ENCODE results near the gene CD6. TPM values are rescaled to one million over a fixed set of nuclear protein-coding genes. Genes with fewer than 3 reads are reported as not detected.
A peak's percentile ranks its signal among the peaks of the same experiment; 100 is the strongest.

The CD6 gene
- total RNA-seq, result 6.7 and 12.0 TPM in 2 replicates

GRCh38 chr11:60971520-60971919 is at the start of gene CD6:
CD6 (plus strand) TSS chr11:60971680; CDS start chr11:60971866, 186 bp downstream.
- TF ChIP-seq CTCF (IDR thresholded peaks at IDR 0.05), result no peak
- intact Hi-C loops (cut with micrococcal nuclease), result loop anchor here (1.0 to 2.0 kb wide), 4 partner anchors 17 to 90 kb away; partner anchors contain the start of gene SLC15A3
- ATAC-seq (ENCODE audit: low read depth) (peak; percentile 80), DNase-seq (no peak)
- Mint-ChIP-seq H3K9me3 (peaks cover 4% of the 10 kb centered on the region), H3K4me1 (peaks cover 31% of the 10 kb centered on the region), H3K27ac (peak within 1 kb of the TSS; percentile 37), H3K4me3 (peak within 1 kb of the TSS; percentile 53), H3K36me3 (ENCODE audit: low read depth) (no peaks in the 10 kb centered on the region), H3K27me3 (no peaks in the 10 kb centered on the region)
- POLR2A ChIA-PET, result interaction anchor here (0.8 to 1.9 kb wide), 11 partner anchors 16 to 99 kb away, joined by 3 to 9 read pairs (median 4); partner anchors contain the start of genes SLC15A3 and TMEM109
- CTCF ChIA-PET, result interaction anchor here (0.7 to 3.9 kb wide), 11 partner anchors 17 to 212 kb away, joined by 3 to 38 read pairs (median 4); no protein-coding TSS in a partner anchor

- Mint-ChIP-seq H3K4me3 (no peak overlapping the region), H3K9me3 (no peaks in the 10 kb centered on the region), H3K27ac (no peak overlapping the region), H3K4me1 (peaks cover 57% of the 10 kb centered on the region), H3K27me3 (peaks cover 4% of the 10 kb centered on the region), H3K36me3 (ENCODE audit: low read depth) (peaks cover 49% of the 10 kb centered on the region)
- ChIA-PET CTCF (interaction anchor here (1.5 kb wide), 1 partner anchor 49 kb away, joined by 3 read pairs; no protein-coding TSS in a partner anchor), POLR2A (interaction anchor here (2.6 to 3.8 kb wide), 2 partner anchors 8 to 10 kb away, joined by 13 to 20 read pairs; partner anchors contain the start of gene TMEM109)
- no peak for TF ChIP-seq CTCF (IDR thresholded peaks at IDR 0.05)
- ATAC-seq (ENCODE audit: low read depth) (no peak), DNase-seq (no peak)
- intact Hi-C loops (cut with micrococcal nuclease), result no loop called here
Measured at GRCh38 chr11:60921777-60922335, 49.6 kb upstream of the CD6 start.

- intact Hi-C loops (cut with micrococcal nuclease), result no loop called here
- no peak for TF ChIP-seq CTCF (IDR thresholded peaks at IDR 0.05)
- Mint-ChIP-seq H3K9me3 (no peaks in the 10 kb centered on the region), H3K4me1 (peaks cover 47% of the 10 kb centered on the region), H3K27me3 (peaks cover 4% of the 10 kb centered on the region), H3K36me3 (ENCODE audit: low read depth) (peaks cover 49% of the 10 kb centered on the region), H3K27ac (no peak overlapping the region), H3K4me3 (no peak overlapping the region)
- POLR2A ChIA-PET, result interaction anchor here (0.6 to 3.8 kb wide), 3 partner anchors 9 to 158 kb away, joined by 5 to 20 read pairs (median 13); partner anchors contain the start of gene TMEM109
- DNase-seq, result no peak
- no peak for ATAC-seq (ENCODE audit: low read depth)
- CTCF ChIA-PET, result interaction anchor here (1.5 kb wide), 1 partner anchor 48 kb away, joined by 3 read pairs; no protein-coding TSS in a partner anchor
Measured at GRCh38 chr11:60922906-60923305, 48.6 kb upstream of the CD6 start.

- intact Hi-C loops (cut with micrococcal nuclease), result no loop called here
- Mint-ChIP-seq H3K9me3 (no peaks in the 10 kb centered on the region), H3K4me3 (no peak overlapping the region), H3K4me1 (peaks cover 43% of the 10 kb centered on the region), H3K36me3 (ENCODE audit: low read depth) (peaks cover 46% of the 10 kb centered on the region), H3K27me3 (peaks cover 4% of the 10 kb centered on the region), H3K27ac (no peak overlapping the region)
- CTCF ChIA-PET, result interaction anchor here (0.6 to 1.5 kb wide), 2 partner anchors 47 to 159 kb away, joined by 3 read pairs; no protein-coding TSS in a partner anchor
- ATAC-seq (ENCODE audit: low read depth), result no peak
- POLR2A ChIA-PET, result interaction anchor here (0.6 to 3.8 kb wide), 8 partner anchors 8 to 88 kb away, joined by 3 to 20 read pairs (median 7); partner anchors contain the start of genes SLC15A3 and TMEM109
- no peak for DNase-seq
- no peak for TF ChIP-seq CTCF (IDR thresholded peaks at IDR 0.05)
Measured at GRCh38 chr11:60923326-60923725, 48.2 kb upstream of the CD6 start.

- Mint-ChIP-seq H3K4me1 (peaks cover 39% of the 10 kb centered on the region), H3K4me3 (peak overlapping the region; percentile 59), H3K27me3 (peaks cover 4% of the 10 kb centered on the region), H3K9me3 (no peaks in the 10 kb centered on the region), H3K36me3 (ENCODE audit: low read depth) (peaks cover 46% of the 10 kb centered on the region), H3K27ac (no peak overlapping the region)
- no peak for TF ChIP-seq CTCF (IDR thresholded peaks at IDR 0.05)
- intact Hi-C loops (cut with micrococcal nuclease), result no loop called here
- DNase-seq (no peak), ATAC-seq (ENCODE audit: low read depth) (no peak)
- ChIA-PET CTCF (interaction anchor here (0.6 kb wide), 1 partner anchor 159 kb away, joined by 3 read pairs; no protein-coding TSS in a partner anchor), POLR2A (interaction anchor here (0.6 to 3.8 kb wide), 8 partner anchors 8 to 88 kb away, joined by 3 to 20 read pairs (median 7); partner anchors contain the start of genes SLC15A3 and TMEM109)
Measured at GRCh38 chr11:60923800-60924109, 47.7 kb upstream of the CD6 start.

Measured in activated B cell treated with CpG ODN at 0.5 μM for 24 hours (primary cell).